Activated CD4-positive, alpha-beta T cell treated with anti-CD3 and anti-CD28 coated beads for 24 hours (primary cell): Measurements from ENCODE around the gene JADE2.
A peak's percentile ranks its signal among the peaks of the same experiment; 100 is the strongest.
"Not testable (repeated sequence)": the region's sequence is repeated elsewhere in the genome, so short reads cannot be mapped to it uniquely, and the experiment has no call there.

ENCODE experiments used
- DNase-seq, 2 donors: peaks; one replicate each; pipeline ENCODE4 v3.0.0-alpha.2; 2020; ENCODE audit warnings: low read depth in 2 of 2

Gene JADE2

DNA sequence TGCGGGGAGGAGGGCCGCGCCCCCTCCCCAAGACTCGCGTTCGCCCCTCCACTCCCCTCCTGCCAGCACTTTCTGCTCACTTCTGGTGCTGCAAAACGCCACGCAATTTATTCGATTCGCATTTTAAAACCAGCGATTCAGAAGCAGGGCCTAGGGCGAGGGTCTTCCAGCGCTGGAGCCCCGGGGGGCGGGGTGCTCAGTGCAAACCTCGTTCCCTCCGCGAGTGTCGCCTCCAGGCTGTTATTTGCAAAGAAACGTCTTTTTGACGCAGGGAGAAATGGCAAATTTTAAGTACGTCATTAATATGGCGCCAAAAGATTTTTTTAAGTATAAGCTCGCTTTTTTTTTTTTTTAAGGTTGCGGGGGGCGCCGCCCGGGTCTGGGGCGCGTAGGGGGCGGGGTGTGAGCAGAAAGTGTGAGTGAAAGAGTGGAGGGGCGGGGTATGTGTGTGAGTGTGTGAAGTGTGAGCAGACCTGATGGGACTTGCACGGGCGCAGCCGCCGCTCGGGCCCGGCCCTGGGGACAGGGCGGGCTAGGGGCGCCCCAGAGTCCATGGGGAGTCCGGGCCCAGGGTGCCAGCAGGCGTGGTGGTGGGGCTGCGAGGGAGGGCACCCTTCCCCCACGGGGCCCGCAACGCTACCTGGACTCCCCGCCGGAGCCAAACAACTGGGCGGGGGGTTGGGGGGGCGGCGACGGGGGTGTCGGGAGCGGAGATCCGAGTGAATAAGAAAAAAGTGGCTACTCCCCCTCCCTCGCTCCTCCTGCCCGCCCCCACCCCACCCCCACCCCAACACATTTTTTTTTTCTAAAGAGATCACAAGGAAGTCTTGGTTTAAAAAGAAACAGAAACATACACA, at the start of gene JADE2:
Gene JADE2, plus strand, starts transcription at position 845 of the 857 bp plus-strand sequence. CDS start 10,188 bp downstream, outside the sequence.
- peak; percentile 50 to 61 for DNase-seq

DNA sequence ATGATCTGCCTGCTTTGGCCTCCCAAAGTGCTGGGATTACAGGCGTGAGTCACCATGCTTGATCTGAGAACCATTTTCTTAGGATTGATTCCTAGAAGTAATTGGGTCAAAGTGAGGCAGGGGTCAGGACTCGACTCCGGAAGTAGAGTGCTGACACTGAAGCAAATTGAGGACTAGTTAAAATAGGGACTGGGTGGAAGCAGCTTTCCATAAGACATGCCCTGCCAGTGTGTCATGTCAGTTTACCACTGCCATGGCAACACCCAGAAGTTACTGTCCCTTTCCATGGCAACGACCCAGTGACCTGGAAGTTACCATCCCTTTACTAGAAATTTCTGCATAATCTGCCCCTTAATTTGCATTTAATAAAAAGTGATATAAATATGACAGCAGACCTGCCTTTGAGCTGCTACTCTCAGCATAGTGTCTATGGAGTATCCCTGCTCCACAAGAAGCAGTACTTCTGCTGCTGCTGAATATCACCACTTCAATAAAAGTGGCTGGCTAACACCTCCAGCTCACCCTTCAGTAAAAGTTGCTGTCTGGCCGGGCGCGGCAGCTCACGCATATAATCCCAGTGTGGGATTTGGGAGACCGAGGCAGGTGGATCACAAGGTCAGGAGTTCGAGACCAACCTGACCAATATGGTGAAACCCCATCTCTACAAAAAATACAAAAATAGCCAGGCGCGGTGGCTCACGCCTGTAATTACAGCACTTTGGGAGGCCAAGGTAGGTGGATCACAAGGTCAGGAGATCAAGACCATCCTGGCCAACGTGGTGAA, 47.8 kb upstream of the JADE2 start:
- DNase-seq, result no peak

DNA sequence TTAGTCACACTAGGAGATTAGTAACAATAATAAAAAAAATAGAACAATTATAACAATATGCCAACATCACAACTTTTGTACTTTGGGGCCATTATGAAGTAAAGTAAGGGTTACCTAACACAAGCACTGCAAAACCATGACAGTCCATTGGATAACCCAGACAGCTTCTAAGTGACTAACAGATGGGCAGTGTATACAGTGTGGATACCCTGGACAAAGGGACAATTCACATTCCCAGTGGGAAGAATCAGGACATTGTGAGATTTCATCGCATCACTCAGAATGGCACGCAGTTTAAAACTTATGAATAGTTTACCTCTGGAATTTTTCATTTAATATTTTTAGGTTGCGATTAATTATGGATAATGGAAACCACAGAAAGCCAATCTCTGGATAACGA, 45.6 kb upstream of the JADE2 start:
- DNase-seq, result no peak

DNA sequence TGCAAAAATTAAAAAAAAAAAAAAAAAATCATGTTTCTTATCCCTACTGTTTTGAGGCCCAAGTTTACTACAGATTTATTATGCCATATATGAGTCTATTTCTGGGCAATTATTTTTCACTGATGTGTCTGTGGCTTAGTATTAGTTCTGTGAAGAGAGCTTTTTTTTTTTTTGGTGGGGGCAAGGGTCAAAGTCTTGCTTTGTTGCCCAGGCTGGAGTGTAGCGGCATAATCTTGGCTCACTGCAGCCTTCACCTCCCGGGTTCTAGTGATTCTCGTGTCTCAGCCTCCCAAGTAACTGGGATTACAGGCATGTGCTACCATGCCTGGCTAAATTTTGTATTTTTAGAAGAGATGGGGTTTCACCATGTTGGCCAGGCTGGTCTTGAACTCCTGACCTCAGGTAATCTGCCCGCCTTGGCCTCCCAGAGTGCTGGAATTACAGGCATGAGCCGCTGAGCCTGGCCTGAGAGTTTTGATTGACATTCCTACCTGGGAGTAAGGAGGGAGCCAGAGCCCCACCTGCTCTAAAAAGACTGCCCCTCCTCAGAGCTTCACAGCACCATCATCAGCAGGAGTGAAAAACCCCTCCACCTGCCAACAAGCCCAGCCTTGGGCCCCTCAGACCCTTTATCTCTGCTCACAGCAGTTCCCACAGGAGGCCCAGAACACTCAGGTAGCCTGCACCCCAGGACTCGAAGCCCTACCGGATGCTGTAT, 36.1 kb upstream of the JADE2 start:
- DNase-seq, result no peak

DNA sequence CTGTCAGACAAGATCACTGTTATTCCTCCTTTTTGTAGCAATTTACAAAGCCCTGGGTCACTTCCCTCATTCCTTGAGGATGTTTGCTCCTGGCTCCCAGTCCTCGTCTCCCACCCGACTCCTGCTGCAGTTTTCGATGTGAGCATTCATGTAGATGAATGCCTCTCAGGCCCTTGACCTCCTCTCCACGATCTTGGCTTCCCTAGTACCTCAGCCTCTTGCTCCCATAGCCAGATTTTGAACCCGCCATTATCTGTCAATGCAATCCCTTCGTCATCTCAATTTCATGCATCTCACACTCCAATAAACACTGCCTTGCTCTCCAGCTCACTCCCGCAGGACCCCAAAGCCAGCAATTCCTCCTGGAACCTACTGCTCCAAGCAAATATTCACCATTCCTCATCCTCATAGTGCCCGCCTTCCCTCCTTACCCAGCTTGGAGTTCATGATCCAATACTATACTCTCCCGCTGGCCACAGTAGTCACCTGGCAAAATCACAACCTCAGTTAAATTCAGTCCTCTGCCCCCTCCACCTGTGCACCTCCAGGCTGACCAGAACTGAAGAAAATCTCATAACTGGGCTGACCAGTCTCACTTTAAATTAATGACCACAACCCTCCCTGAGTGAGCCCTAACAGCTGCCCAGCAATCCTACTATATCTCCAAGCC, 35.1 kb upstream of the JADE2 start:
- no peak for DNase-seq

DNA sequence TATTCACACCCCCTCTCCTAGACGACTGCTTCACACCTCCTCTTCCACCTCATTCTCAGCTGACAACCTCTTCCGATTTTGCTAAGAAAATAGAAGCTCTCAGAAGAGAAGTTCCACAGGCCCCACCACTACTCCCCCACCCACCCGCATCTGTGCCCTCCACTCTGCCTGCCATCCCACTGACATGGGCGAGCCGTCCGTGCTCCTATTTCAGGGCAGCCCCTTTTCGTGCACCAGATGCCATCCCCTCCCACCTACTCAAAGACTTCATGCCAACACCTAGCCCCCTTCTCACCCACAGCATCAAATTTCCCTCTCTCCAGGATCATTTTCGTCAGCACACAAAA, 34.6 kb upstream of the JADE2 start:
- no peak for DNase-seq

DNA sequence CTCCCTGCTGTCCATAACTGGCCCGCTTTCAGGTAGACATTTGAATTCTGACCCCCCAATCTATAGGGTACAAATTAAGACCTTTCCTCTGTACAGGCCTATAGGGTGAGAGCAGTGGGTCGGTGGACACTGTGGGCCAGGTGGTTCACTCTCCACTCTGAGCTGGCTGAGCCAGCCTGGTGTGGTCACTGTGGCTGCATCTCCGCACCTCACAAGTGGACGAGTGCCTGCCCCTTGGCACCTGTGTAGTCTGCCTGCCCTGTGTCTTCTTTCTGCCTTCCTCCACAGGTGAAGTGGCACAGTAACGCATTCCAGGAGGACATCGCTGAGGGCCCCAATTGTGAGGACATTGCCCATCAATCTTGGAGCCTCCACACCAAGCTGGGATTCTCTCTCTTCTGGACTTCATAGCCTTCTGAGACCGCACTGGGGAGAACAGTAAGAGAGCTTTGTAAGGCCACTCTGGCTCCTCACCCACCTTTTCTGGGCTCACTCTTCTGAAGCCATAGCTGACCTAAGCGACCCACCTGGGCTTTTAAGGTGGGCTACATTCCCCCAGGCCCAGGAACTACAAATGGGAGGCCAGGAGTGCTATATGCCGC, 33.5 kb upstream of the JADE2 start:
- no peak for DNase-seq

DNA sequence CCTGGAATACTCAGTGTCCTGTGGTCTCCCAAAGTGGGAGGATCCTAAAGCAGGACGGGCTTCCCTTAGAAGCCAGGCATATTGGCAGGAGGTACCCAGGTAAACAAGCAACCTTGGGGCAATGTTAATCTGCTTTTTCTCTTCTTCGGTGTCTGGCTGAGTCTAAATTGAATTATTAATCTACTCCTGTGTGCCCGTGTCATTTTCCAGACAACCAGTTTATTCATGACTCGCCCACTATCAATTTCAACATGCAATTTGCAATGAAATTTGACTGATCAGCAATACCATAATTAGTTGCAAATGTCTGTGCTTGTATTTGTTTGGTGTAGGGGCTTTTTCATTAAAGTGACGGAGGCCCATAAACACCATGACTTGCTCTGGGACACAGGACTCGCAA, 32.9 kb upstream of the JADE2 start:
- DNase-seq, result no peak

DNA sequence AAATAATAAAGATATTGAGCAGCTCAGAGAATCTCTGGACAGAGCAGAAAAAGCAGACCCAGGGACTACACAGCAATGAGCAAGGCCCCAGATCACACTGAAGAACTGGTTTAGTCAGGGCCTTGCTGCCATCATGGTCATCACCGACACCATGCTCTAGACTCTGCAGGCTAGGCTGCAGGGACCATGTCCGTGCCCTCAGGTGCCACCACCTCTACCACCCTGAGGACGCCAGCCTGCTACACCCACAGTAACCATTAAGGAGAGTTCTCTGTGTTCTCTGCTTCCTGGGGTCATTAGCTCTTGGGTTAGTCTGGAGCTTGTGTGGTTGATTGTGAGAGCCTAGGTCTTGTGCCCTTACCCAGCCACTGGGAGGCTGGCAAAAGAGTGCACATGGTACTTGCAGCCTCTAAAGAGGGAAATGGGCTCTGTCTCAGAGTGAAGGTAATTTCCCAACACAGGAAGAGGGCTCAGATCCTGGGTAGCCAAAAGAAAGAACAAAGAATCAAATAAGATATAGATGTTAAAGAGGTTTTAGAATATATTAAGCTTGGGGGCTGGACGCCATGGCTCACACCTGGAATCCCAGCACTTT, 31.9 kb upstream of the JADE2 start:
- no peak for DNase-seq

DNA sequence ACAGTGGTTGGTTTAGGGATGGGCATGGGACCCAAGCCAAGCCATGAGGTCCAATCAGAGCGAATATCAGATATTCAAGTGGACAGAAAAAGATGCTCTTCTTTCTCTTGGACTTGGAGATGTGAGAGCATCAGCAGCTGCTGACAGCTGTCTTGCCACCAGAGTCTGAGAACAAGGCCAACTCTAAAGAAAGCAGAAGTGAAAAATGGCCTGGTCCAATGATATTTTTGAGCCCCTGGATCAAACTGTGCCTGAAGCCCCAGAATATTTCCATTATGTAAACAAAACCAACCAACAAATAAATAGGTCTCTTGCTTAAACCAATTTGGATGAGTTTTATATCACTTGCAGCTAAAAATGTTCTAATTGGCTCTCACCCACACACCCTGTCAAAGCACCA, 30.7 kb upstream of the JADE2 start:
- DNase-seq, result no peak

DNA sequence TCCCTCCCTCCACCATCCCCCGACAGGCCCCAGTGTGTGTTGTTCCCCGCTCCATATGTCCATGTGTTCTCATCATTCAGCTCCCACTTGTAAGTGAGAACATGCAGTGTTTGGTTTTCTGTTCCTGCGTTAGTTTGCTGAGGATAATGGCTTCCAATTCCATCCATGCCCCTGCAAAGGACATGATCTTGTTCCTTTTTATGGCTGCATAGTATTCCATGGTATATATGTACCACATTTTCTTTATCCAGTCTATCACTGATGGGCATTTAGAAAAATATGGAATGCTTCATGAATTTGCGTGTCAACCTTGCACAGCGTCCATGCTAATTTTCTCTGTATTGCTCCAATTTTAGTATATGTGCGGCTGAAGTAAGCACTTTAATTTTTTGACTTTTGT, 25.6 kb upstream of the JADE2 start:
- DNase-seq, result not testable (repeated sequence)

DNA sequence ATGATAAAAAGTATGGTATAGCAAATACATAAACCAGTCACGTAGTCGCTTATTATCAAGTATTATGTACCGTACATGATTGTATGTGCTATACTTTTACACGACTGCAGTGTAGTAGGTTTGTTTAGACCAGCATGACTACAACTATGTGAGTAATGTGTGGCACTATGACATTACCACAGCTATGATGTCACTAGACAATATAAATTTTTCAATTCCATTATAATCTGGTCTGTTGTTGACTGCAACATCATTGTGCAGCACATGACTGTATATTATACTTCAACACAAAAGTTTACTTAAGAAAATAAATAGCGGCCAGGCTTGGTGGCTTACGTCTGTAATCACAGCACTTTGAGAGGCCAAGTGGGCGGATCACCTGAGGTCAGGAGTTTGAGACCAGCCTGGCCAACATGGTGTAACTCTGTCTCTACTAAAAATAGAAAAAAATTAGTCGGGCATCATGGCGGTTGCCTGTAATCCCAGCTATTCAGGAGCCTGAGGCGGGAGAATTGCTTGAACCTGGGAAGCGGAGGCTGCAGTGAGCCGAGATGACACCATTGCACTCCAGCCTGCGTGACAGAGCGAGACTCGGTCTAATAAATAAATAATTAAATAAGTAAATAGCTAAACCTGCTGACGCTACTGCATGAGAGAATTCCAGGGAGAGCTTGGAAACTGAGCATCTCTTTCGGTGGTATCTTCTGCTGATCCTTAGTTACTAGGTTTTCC, 24.6 kb upstream of the JADE2 start:
- DNase-seq, result no peak

DNA sequence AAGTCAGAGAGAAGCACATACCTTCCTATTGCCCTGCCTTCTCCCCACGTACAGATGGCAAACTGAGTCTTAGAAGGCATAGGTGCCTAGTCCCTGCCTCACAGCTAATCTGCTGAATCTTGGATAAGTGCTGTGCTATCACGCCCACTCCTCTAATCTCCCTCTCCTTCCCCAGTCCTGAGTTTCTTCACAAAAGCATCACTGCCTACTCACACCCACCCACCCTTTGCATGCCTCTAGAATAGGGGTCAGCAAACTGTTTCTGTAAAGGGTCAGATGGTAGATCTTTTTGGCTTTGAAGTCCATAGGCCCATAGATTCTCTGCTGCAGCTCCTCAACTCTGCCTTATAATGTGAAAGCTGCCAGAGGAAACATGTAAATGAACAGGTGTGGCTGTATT, 23.2 kb upstream of the JADE2 start:
- DNase-seq, result no peak

DNA sequence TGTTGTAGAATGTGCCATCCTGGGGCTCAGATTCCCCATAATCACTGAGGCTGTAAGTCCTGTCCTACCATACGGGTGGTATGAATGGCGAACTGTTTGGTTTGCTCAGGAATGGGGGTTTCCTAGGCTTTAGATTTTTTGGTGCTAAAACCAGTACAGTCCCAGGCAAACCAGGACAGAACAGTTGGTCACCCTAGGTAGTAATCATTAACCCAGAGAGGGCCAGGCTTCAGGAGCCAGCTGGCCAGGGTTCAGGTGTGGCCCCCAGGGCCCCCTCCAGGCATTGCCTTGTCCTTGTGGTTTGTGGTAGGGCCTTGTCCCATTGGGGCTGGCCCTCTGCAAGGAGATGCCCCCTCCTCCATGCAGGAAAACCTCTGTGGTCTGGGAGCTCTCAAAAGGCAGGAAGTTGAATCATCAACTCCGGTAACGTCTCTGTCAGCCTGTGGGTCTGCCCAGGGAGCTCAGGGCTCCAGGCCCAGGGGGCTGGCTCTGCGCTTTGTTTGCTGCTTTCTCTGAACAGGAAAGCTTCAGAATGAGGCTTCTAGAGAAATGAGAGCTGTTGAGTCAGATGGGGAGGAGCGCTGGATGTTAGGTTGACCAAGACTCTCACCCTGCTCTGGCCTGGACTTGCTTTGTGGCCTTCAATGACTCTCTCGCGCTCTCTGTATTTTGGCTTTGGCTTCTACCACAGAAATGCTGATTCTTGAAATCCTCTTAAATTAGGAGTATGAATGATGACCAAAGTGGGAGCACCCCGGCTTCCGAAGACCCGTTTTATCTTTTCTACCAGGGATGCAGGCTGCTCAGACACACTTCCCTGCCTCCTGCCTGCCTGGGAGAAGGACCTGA, 22.2 kb upstream of the JADE2 start:
- DNase-seq, result peak; percentile 31 to 49

DNA sequence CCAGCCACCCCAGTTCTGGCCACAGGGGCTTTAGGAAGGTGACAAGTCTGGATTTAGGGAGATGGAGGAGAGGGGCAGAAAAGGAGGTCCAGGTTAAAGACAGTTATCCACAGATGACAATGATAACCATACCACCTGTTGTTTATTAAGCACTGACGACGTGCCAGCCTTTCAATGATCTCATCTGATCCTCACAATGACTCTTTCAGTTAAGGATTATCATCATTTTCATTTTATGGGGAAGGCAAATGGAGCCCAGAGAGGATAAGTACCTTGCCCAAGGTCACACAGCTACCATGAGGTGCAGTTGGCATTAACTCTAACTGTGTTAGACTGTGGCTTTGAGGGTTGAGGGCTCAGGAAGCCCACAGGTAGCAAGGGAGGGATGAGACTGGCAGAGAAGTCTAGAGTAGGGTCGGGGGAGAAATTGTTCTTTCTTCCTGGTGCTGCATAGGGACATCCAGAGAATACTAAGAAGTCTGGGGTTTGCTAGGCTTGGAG, 21.5 kb upstream of the JADE2 start:
- no peak for DNase-seq

DNA sequence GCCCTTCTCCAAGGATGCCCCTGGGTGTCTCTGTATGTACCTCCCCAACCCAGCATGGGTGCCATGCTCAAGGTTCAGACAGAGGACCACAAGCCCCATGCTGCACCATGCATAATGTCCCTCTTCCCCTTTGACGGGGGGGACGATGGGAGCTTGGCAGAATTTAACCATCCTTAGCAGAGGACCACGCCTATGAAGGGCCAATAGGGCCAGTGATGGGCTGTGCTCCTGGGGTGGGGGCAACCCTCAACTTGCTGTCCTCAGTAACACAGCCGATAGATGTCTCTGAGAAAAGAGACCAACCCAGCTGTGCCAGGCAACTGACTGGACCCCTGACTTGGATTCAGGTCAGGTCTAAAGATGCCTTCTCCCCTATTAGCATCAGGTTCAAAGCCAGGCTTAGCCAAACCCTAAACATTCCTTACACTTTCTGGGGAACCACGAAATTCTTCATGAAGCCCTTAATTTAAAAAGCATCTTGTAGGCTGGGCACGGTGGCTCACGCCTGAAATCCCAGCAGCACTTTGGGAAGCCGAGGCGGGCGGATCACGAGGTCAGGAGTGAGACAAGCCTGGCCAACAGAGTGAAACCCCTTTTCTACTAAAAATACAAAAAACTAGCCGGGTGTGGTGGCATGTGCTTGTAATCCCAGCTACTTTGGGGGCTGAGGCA, 20.7 kb upstream of the JADE2 start:
- DNase-seq, result no peak

DNA sequence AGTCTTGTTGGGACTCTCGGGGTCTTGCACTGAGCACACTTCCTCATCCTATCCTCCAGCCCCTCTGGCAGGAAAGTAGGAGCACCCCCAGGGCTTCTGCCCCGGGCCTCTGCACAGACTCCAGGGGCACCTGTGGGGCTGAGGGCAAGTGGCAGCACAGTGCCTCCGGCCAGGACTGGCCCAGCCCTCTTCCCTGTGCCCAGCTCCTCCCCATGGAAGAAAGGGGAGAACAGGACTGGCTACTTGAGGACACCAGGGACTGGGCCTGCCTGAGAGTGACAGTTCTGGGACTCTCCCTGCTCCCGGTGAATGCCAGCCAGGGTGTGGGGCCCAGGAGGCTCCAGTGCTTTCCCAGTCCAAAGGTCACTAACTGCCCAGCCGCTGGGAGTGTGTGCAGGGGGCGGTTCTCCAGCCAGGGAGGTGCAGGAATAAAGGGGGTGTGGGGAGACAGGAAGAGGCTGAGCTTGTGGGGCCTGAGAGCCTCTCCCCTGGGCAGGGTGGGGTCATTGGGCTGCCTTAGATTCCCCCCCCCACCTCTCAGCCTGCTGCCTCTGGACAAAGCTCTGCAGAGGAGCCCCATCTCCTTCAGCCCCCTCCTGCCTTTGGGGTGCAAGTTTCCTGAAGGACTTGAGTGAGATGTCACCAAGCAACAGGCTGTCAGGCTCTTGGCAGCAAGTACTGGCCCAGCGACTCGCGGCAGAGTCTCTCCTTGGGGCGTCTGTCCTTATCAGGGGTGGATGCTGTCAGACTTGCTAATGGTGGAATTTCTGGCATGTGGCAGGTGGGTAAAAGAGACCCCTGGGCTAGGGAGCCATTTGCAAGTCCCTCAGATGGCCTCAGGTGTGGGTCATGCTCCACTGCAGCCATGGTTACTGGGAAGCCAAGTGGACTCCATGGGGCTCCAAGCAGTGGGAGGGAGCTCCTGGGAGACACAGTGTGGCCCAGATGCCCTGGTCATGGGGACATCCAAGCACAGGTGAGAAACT, 19.1 kb upstream of the JADE2 start:
- DNase-seq, result no peak

DNA sequence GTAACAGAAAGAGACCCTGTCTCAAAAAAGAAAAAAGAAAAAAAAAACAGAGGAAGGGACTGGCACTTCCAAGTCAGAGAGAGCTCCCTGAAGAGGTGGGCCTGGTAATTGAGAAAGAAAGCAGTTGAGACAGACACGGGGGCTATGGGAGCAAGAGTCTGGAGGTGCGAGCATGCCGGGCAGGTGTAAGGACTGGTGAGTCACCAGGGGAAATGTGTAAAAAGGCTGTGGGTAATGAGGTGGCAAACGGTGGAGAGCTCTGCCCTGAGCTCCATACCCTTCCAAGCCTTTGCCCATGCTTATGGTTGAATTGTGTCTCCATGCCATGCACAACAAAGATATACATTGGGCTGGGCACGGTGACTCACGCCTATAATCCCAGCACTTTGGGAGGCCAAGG, 18.0 kb upstream of the JADE2 start:
- no peak for DNase-seq
